Measurements from ENCODE around the gene ACP7. TPM values are rescaled to one million over a fixed set of nuclear protein-coding genes. Genes with fewer than 3 reads are reported as not detected.

The ACP7 gene
- total RNA-seq, 1 donor from 2014 or later: 0.33 TPM

GRCh38 chr19:39078436-39079200, 5.5 kb upstream of the ACP7 start:
- DNase-seq (ENCODE audit: low read depth): peak; percentile 87
- no peaks in the 10 kb centered on the region for H3K36me3 ChIP-seq (ENCODE audit: control insufficient read depth, insufficient read depth, low read length)
- H3K27me3 ChIP-seq (ENCODE audit: control insufficient read depth, insufficient read depth, low read length): peaks cover 5% of the 10 kb centered on the region
- TF ChIP-seq, protein P1, sequence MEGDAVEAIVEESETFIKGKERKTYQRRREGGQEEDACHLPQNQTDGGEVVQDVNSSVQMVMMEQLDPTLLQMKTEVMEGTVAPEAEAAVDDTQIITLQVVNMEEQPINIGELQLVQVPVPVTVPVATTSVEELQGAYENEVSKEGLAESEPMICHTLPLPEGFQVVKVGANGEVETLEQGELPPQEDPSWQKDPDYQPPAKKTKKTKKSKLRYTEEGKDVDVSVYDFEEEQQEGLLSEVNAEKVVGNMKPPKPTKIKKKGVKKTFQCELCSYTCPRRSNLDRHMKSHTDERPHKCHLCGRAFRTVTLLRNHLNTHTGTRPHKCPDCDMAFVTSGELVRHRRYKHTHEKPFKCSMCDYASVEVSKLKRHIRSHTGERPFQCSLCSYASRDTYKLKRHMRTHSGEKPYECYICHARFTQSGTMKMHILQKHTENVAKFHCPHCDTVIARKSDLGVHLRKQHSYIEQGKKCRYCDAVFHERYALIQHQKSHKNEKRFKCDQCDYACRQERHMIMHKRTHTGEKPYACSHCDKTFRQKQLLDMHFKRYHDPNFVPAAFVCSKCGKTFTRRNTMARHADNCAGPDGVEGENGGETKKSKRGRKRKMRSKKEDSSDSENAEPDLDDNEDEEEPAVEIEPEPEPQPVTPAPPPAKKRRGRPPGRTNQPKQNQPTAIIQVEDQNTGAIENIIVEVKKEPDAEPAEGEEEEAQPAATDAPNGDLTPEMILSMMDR (IDR thresholded peaks at IDR 0.05; ENCODE audit: insufficient read depth, low read length, poor library complexity, severe bottlenecking): no peak
- no peak overlapping the region for H3K4me3 ChIP-seq (ENCODE audit: low read depth, low read length)

- DNase-seq (ENCODE audit: low read depth): no peak
- Histone ChIP-seq H3K4me3 (ENCODE audit: low read depth, low read length) (no peak overlapping the region), H3K27me3 (ENCODE audit: control insufficient read depth, insufficient read depth, low read length) (peaks cover 22% of the 10 kb centered on the region), H3K36me3 (ENCODE audit: control insufficient read depth, insufficient read depth, low read length) (no peaks in the 10 kb centered on the region)
- TF ChIP-seq, protein P1 (IDR thresholded peaks at IDR 0.05; ENCODE audit: insufficient read depth, low read length, poor library complexity, severe bottlenecking): no peak
Observed at GRCh38 chr19:39080431-39080830, 3.7 kb upstream of the ACP7 start.

DNA sequence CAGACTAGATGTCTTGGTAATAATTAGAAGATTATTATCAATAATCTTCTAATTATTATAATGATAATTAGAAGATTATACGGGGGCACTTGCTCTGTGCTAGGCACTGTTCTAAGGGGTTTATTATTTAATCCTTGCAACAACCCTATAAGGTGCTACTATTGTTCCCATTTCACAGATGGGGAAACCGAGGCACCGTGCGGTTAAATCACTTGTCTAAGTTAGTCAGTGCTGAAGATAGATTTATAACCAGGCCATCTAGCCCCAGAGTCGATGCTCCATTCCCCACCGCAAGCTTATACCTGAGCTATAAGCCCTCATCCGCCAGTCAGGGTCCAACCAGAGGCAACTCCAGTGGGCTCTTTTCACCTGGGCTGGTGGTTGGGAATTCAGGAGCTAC, 2.0 kb upstream of the ACP7 start:
- no peak overlapping the region for H3K4me3 ChIP-seq (ENCODE audit: low read depth, low read length)
- TF ChIP-seq, protein P1 (IDR thresholded peaks at IDR 0.05; ENCODE audit: insufficient read depth, low read length, poor library complexity, severe bottlenecking): no peak
- DNase-seq (ENCODE audit: low read depth): no peak
- H3K27me3 ChIP-seq (ENCODE audit: control insufficient read depth, insufficient read depth, low read length): peaks cover 26% of the 10 kb centered on the region
- no peaks in the 10 kb centered on the region for H3K36me3 ChIP-seq (ENCODE audit: control insufficient read depth, insufficient read depth, low read length)

DNA sequence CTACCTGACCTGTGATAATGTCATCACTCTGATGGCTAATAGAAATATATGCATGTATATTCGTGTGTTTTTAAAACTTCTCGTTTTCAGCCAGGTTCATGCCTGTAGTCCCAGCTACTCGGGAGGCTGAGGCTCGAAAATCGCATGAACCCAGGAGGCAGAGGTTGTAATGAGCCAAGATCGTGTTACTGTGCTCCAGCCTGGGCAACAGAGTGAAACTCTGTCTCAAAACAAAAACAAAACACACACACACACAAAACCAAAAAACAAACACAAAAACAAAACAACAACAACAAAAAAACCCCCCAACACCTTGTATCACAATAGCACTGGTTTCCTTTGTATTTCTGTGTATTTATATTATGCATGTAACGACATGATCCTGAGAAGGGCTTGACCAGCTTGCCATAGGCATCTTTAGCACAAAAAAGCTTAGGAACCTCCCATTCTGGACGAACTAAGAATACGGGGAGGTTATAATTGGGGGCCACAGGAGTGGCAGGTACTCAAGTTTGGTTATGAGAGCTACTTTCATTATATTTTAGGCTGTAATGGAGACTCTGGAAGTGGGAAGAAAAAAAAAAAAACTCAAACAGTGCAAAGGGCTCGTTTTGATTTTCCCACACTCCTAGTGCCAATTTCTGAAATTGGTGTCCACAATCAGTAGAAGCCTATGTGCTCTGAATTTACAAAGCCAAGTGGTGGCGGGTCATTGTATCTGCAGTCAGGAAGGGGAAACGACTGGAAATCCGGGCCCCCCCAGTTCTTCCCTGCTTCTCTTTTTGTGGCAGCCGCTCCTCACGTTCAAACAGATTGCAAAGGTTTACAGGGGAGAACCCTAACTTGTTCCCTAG, 1.2 kb upstream of the ACP7 start:
- Histone ChIP-seq H3K36me3 (ENCODE audit: control insufficient read depth, insufficient read depth, low read length) (no peaks in the 10 kb centered on the region), H3K4me3 (ENCODE audit: low read depth, low read length) (no peak overlapping the region), H3K27me3 (ENCODE audit: control insufficient read depth, insufficient read depth, low read length) (peaks cover 26% of the 10 kb centered on the region)
- no peak for DNase-seq (ENCODE audit: low read depth)
- TF ChIP-seq, protein P1 (IDR thresholded peaks at IDR 0.05; ENCODE audit: insufficient read depth, low read length, poor library complexity, severe bottlenecking): no peak

- TF ChIP-seq, protein P1 (IDR thresholded peaks at IDR 0.05; ENCODE audit: insufficient read depth, low read length, poor library complexity, severe bottlenecking): no peak
- no peak for DNase-seq (ENCODE audit: low read depth)
- Histone ChIP-seq H3K36me3 (ENCODE audit: control insufficient read depth, insufficient read depth, low read length) (no peaks in the 10 kb centered on the region), H3K4me3 (ENCODE audit: low read depth, low read length) (peak overlapping the region; percentile 6), H3K27me3 (ENCODE audit: control insufficient read depth, insufficient read depth, low read length) (peaks cover 26% of the 10 kb centered on the region)
Observed at GRCh38 chr19:39083599-39083982, 577 bp upstream of the ACP7 start.

Data from kidney epithelial cell (primary cell).